ENCODE measurements around the gene GPER1. TPM values are rescaled to one million over a fixed set of nuclear protein-coding genes. Genes with fewer than 3 reads are reported as not detected.
"Not testable (repeated sequence)": the region's sequence is repeated elsewhere in the genome, so short reads cannot be mapped to it uniquely, and the experiment has no call there.

The GPER1 gene
- polyA plus RNA-seq, 2 of the 4 experiments (the other 2 are of a cell fraction) = 0.23 to 0.50 TPM

DNA sequence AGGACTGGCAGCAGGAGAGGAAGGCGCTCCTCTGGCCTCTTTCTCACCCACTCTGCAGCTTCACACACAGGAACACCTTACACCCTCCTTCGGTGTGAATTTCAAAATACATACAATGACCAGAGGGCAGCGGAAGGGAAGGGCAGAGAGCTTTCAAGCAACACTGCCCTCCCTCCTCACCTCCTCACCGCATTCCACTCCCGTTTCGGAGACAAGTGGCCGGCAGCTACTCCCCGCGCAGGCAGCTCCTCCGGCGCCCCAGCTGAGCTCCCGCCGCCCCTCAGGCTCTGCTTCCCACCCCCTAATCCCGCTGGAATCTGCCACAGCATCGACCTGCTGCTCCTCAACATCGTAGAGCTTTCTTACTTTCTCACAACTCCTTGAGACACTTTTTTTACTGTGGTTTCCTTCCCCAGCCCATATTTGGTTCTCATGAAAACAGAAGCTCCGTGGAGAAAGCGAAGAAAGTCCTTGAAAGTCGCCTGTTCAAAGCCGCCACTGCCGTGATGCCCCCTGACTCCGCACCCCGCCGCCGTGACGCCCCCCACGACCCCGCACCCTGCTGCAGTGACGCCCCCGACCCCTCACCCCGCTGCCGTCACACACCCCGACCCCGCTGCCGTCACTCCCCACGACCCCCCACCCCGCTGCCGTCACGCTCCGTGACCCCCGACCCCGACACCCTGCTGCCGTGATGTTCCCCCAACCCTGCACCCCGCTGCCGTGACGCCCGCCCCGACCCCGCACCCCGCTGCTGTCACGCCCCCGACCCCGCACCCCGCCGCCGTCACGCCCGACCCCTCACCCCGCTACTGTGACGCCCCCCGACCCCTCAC is 14.6 kb upstream of the GPER1 start (continued):
- TF ChIP-seq PBX3 (IDR thresholded peaks at IDR 0.05) = no peak
- TF ChIP-seq USF2 (IDR thresholded peaks at IDR 0.05) = no peak
- no peak for TF ChIP-seq TFCP2L1 (CRISPR knock-in tag; IDR thresholded peaks at IDR 0.05)
- TF ChIP-seq HES2 (IDR thresholded peaks at IDR 0.05) = no peak
- no peak for TF ChIP-seq MAFK (IDR thresholded peaks at IDR 0.05; ENCODE audit: partially characterized antibody)
- TF ChIP-seq ZC3H11A (IDR thresholded peaks at IDR 0.05) = no peak
- no peak for TF ChIP-seq CBX2 (IDR thresholded peaks at IDR 0.05; ENCODE audit: borderline replicate concordance, low read depth)
- TF ChIP-seq CBX8 (IDR thresholded peaks at IDR 0.05) = no peak

- DNase-seq (ENCODE audit: low read depth in 1 of 2, low spot score in 1 of 2); H3K4me1 ChIP-seq; POLR2A ChIA-PET; H3K4me3 ChIP-seq; ATAC-seq; H3K4me2 ChIP-seq; H3K9me3 ChIP-seq; H3K27ac ChIP-seq; FAIRE-seq: not testable (repeated sequence)
- 90% methylated on average over 2 of the region's 43 CpGs for WGBS (ENCODE audit: missing lambda C conversion rate)
- CTCF ChIA-PET = interaction anchor here (1.0 to 8.9 kb wide), 3 partner anchors 9 to 103 kb away, joined by 3 to 74 read pairs (median 5); no protein-coding TSS in a partner anchor
Observed at GRCh38 chr7:1074018-1074417, 13.9 kb upstream of the GPER1 start.

DNA sequence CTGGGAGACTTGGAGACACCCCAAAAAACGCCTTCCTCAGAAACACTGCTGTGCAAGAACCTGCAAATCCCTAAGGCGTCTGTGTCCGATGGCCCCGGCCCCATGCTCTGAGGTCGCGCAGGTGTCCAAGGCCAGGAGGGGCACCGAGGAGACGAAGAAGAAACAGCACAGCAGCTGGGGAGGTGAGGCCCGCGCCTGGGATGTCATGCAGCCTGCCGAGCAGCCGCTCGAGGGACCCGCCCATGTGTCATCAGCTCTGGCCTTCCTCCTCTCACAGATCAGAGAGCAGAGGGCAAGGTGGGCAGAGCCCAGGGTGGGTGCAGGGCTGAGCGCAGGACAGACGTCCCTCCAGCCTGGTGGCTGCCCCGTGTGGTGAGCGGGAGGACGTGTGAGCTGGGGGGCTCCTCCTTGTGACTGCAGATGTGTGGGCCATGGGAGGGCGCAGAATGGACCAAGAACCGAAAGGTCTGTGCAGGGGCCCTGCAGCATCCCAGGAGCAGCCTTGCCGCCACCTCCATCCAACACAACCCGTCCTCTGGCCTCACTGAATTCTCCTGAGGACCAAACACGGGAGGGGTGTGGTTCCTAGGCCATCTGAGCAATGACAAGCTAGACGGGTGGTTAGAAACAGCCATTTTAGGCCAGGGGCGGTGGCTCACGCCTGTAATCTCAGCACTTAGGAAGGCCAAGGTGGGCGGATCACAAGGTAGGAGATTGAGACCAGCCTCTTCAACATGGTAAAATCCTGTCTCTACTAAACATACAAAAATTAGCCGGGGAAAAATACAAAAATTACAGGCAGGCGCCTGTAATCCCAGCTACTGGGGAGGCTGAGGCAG is 13.1 kb upstream of the GPER1 start:
- TF ChIP-seq, protein P1, sequence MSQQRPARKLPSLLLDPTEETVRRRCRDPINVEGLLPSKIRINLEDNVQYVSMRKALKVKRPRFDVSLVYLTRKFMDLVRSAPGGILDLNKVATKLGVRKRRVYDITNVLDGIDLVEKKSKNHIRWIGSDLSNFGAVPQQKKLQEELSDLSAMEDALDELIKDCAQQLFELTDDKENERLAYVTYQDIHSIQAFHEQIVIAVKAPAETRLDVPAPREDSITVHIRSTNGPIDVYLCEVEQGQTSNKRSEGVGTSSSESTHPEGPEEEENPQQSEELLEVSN (IDR thresholded peaks at IDR 0.05; ENCODE audit: borderline replicate concordance, low read depth) = no peak
- TF ChIP-seq CTCF (IDR thresholded peaks at IDR 0.05) (no peak), MYC (IDR thresholded peaks at IDR 0.05; ENCODE audit: borderline replicate concordance, low read length) (no peak), POLR2A (IDR thresholded peaks at IDR 0.05; ENCODE audit: low read length) (no peak), CBX8 (IDR thresholded peaks at IDR 0.05) (no peak), EP300 (IDR thresholded peaks at IDR 0.05) (no peak), HDAC2 (IDR thresholded peaks at IDR 0.05) (no peak), ZFP36 (IDR thresholded peaks at IDR 0.05; ENCODE audit: borderline replicate concordance, partially characterized antibody) (no peak), MAZ (IDR thresholded peaks at IDR 0.05; ENCODE audit: borderline replicate concordance, low read depth, low read length) (no peak), ELK1 (IDR thresholded peaks at IDR 0.05; ENCODE audit: low read depth, low read length) (no peak), EHMT2 (IDR thresholded peaks at IDR 0.05; ENCODE audit: low read depth) (no peak)
- 84% methylated on average over 25 of the region's 30 CpGs for WGBS (ENCODE audit: missing lambda C conversion rate)
- Histone ChIP-seq H3K9me3 (no peaks in the 10 kb centered on the region), H3K4me1 (no peaks in the 10 kb centered on the region), H3K27ac (no peak overlapping the region), H3K4me2 (no peak overlapping the region), H3K4me3 (no peak overlapping the region)
- FAIRE-seq = no peak
- ChIA-PET POLR2A (interaction anchor here (0.6 kb wide), 1 partner anchor 56 kb away, joined by 4 read pairs; no protein-coding TSS in a partner anchor), CTCF (interaction anchor here (0.9 to 8.9 kb wide), 4 partner anchors 10 to 102 kb away, joined by 4 to 74 read pairs (median 7); partner anchors contain the start of gene GPER1)
- no peak for DNase-seq (ENCODE audit: low read depth in 1 of 2, low spot score in 1 of 2)
- no peak for ATAC-seq

Measured in A549 (cell line).